GM12878 (cell line): ENCODE data around the gene PRR12.

ENCODE experiments used
- JUND ChIP-seq: IDR thresholded peaks from 2 replicates; pipeline ENCODE4 v1.6.1; 2012; ENCODE audit warnings: low read depth, mild to moderate bottlenecking, low read length, improper control_type of control experiment, moderate library complexity
- RUNX3 ChIP-seq: IDR thresholded peaks from 2 replicates; pipeline ENCODE4 v1.6.1; 2012; ENCODE audit warnings: low read length, inconsistent platforms
- TCF3 ChIP-seq: IDR thresholded peaks from 2 replicates; pipeline ENCODE4 v1.6.1; 2012; ENCODE audit warnings: low read depth, mild to moderate bottlenecking, low read length, borderline replicate concordance; ENCODE audit not compliant: insufficient read depth
- TF ChIP-seq, protein P1 (sequence below), 3 experiments: IDR thresholded peaks in 2 of 3; conservative IDR thresholded peaks in 1 of 3; 2 replicates each; pipeline ENCODE4 v1.5.1; 2011; ENCODE audit warnings: low read depth in 3 of 3, low read length in 3 of 3, mild to moderate bottlenecking in 3 of 3, control low read depth in 2 of 3, moderate library complexity in 2 of 3, inconsistent platforms in 1 of 3, mixed read lengths in 1 of 3; ENCODE audit not compliant: control insufficient read depth in 2 of 3, insufficient read depth in 1 of 3; ENCODE audit errors: extremely low read depth in 1 of 3
- TF ChIP-seq, protein P2 (sequence below): IDR thresholded peaks from 2 replicates; pipeline ENCODE4 v1.6.1; 2012; ENCODE audit warnings: low read depth, low read length, improper control_type of control experiment

DNA sequence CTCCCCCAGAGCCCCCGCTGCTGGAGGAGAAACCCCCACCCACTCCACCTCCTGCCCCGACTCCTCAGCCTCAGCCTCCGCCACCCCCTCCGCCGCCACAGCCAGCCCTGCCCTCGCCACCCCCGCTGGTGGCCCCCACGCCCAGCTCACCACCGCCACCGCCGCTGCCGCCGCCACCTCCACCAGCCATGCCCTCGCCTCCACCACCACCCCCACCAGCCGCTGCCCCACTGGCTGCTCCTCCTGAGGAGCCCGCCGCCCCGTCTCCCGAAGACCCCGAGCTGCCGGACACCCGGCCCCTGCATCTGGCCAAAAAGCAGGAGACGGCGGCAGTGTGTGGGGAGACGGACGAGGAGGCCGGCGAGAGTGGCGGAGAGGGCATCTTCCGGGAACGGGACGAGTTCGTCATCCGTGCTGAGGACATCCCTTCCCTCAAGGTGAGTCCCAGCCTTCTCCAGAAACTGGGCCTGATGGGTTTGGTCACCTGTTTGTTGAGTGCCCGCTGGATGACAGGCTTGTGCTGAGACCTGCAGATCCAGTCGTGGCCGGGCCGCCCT is 10.6 kb downstream of the PRR12 start:
- TF ChIP-seq, protein P1, sequence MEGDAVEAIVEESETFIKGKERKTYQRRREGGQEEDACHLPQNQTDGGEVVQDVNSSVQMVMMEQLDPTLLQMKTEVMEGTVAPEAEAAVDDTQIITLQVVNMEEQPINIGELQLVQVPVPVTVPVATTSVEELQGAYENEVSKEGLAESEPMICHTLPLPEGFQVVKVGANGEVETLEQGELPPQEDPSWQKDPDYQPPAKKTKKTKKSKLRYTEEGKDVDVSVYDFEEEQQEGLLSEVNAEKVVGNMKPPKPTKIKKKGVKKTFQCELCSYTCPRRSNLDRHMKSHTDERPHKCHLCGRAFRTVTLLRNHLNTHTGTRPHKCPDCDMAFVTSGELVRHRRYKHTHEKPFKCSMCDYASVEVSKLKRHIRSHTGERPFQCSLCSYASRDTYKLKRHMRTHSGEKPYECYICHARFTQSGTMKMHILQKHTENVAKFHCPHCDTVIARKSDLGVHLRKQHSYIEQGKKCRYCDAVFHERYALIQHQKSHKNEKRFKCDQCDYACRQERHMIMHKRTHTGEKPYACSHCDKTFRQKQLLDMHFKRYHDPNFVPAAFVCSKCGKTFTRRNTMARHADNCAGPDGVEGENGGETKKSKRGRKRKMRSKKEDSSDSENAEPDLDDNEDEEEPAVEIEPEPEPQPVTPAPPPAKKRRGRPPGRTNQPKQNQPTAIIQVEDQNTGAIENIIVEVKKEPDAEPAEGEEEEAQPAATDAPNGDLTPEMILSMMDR (IDR thresholded peaks at IDR 0.05 in 2 of 3, conservative IDR thresholded peaks at IDR 0.05 in 1 of 3; ENCODE audit: control insufficient read depth in 2 of 3, extremely low read depth in 1 of 3, insufficient read depth in 1 of 3, low read depth in 3 of 3, low read length in 3 of 3), result no peak
- TF ChIP-seq, protein P2, sequence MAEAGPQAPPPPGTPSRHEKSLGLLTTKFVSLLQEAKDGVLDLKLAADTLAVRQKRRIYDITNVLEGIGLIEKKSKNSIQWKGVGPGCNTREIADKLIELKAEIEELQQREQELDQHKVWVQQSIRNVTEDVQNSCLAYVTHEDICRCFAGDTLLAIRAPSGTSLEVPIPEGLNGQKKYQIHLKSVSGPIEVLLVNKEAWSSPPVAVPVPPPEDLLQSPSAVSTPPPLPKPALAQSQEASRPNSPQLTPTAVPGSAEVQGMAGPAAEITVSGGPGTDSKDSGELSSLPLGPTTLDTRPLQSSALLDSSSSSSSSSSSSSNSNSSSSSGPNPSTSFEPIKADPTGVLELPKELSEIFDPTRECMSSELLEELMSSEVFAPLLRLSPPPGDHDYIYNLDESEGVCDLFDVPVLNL, result no peak
- TF ChIP-seq JUND (no peak), RUNX3 (no peak), TCF3 (no peak)
